ENCODE data around the gene KCNH8. TPM values are rescaled to one million over a fixed set of nuclear protein-coding genes. Genes with fewer than 3 reads are reported as not detected.

Gene KCNH8
- total and polyA plus RNA-seq, 4 donors = 0.02 to 0.08 (median 0.05) TPM; not detected in 1

GRCh38 chr3:19342389-19342788 lies 194.1 kb downstream of the KCNH8 start:
- TF ChIP-seq MAX (IDR thresholded peaks at IDR 0.05) = no peak
- TF ChIP-seq NR2F2 (IDR thresholded peaks at IDR 0.05) = no peak
- TF ChIP-seq GABPA (IDR thresholded peaks at IDR 0.05 in 1 of 2, conservative IDR thresholded peaks at IDR 0.05 in 1 of 2) = no peak
- TF ChIP-seq HNF4A (conservative IDR thresholded peaks at IDR 0.05) = no peak
- no peak for TF ChIP-seq HNF4G (IDR thresholded peaks at IDR 0.05)
- TF ChIP-seq TAF1 (conservative IDR thresholded peaks at IDR 0.05) = no peak
- TF ChIP-seq SP1 (IDR thresholded peaks at IDR 0.05) = no peak
- DNase-seq (ENCODE audit: low spot score) = no peak
- Histone ChIP-seq H3K27me3 (ENCODE audit: control insufficient read depth in 4 of 4, insufficient read depth in 4 of 4, low read length in 3 of 4) (no peaks in the 10 kb centered on the region), H3K4me1 (ENCODE audit: control insufficient read depth in 4 of 4, insufficient read depth in 4 of 4, low read length in 3 of 4) (no peaks in the 10 kb centered on the region), H3K36me3 (ENCODE audit: control insufficient read depth in 4 of 4, insufficient read depth in 3 of 4, low read depth in 1 of 4, low read length in 3 of 4) (no peaks in the 10 kb centered on the region), H3K9ac (ENCODE audit: low read depth in 1 of 2, low read length in 2 of 2) (no peak overlapping the region), H3K9me3 (ENCODE audit: control insufficient read depth in 4 of 4, low read length in 3 of 4) (no peaks in the 10 kb centered on the region), H3K27ac (ENCODE audit: low read depth in 1 of 2, low read length in 2 of 2) (no peak overlapping the region), H3K4me3 (ENCODE audit: low read depth in 1 of 3, low read length in 3 of 3) (no peak overlapping the region)
- WGBS = 77% methylated on average over 5 of the region's 5 CpGs

- 57% methylated on average over 1 of the region's 1 CpG for WGBS
- Histone ChIP-seq H3K9ac (ENCODE audit: low read depth in 1 of 2, low read length in 2 of 2) (no peak overlapping the region), H3K36me3 (ENCODE audit: control insufficient read depth in 4 of 4, insufficient read depth in 3 of 4, low read depth in 1 of 4, low read length in 3 of 4) (no peaks in the 10 kb centered on the region), H3K4me1 (ENCODE audit: control insufficient read depth in 4 of 4, insufficient read depth in 4 of 4, low read length in 3 of 4) (no peaks in the 10 kb centered on the region), H3K27ac (ENCODE audit: low read depth in 1 of 2, low read length in 2 of 2) (no peak overlapping the region), H3K4me3 (ENCODE audit: low read depth in 1 of 3, low read length in 3 of 3) (no peak overlapping the region), H3K9me3 (ENCODE audit: control insufficient read depth in 4 of 4, low read length in 3 of 4) (no peaks in the 10 kb centered on the region), H3K27me3 (ENCODE audit: control insufficient read depth in 4 of 4, insufficient read depth in 4 of 4, low read length in 3 of 4) (no peaks in the 10 kb centered on the region)
- DNase-seq (ENCODE audit: low spot score) = no peak
- TF ChIP-seq, protein P1, sequence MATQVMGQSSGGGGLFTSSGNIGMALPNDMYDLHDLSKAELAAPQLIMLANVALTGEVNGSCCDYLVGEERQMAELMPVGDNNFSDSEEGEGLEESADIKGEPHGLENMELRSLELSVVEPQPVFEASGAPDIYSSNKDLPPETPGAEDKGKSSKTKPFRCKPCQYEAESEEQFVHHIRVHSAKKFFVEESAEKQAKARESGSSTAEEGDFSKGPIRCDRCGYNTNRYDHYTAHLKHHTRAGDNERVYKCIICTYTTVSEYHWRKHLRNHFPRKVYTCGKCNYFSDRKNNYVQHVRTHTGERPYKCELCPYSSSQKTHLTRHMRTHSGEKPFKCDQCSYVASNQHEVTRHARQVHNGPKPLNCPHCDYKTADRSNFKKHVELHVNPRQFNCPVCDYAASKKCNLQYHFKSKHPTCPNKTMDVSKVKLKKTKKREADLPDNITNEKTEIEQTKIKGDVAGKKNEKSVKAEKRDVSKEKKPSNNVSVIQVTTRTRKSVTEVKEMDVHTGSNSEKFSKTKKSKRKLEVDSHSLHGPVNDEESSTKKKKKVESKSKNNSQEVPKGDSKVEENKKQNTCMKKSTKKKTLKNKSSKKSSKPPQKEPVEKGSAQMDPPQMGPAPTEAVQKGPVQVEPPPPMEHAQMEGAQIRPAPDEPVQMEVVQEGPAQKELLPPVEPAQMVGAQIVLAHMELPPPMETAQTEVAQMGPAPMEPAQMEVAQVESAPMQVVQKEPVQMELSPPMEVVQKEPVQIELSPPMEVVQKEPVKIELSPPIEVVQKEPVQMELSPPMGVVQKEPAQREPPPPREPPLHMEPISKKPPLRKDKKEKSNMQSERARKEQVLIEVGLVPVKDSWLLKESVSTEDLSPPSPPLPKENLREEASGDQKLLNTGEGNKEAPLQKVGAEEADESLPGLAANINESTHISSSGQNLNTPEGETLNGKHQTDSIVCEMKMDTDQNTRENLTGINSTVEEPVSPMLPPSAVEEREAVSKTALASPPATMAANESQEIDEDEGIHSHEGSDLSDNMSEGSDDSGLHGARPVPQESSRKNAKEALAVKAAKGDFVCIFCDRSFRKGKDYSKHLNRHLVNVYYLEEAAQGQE (IDR thresholded peaks at IDR 0.05) = no peak
- TF ChIP-seq RAD21 (IDR thresholded peaks at IDR 0.05) = no peak
- TF ChIP-seq MAX (IDR thresholded peaks at IDR 0.05) = no peak
- no peak for TF ChIP-seq HNF4G (IDR thresholded peaks at IDR 0.05)
- no peak for TF ChIP-seq EGR1 (IDR thresholded peaks at IDR 0.05; ENCODE audit: low read depth in 2 of 2)
- no peak for TF ChIP-seq JUND (IDR thresholded peaks at IDR 0.05)
These were observed 198.4 kb downstream of the KCNH8 start for GRCh38 chr3:19346759-19347158.

GRCh38 chr3:19347671-19348070 lies 199.4 kb downstream of the KCNH8 start:
- Histone ChIP-seq H3K4me1 (ENCODE audit: control insufficient read depth in 4 of 4, insufficient read depth in 4 of 4, low read length in 3 of 4) (no peaks in the 10 kb centered on the region), H3K27me3 (ENCODE audit: control insufficient read depth in 4 of 4, insufficient read depth in 4 of 4, low read length in 3 of 4) (no peaks in the 10 kb centered on the region), H3K9ac (ENCODE audit: low read depth in 1 of 2, low read length in 2 of 2) (no peak overlapping the region), H3K9me3 (ENCODE audit: control insufficient read depth in 4 of 4, low read length in 3 of 4) (no peaks in the 10 kb centered on the region), H3K4me3 (ENCODE audit: low read depth in 1 of 3, low read length in 3 of 3) (no peak overlapping the region), H3K36me3 (ENCODE audit: control insufficient read depth in 4 of 4, insufficient read depth in 3 of 4, low read depth in 1 of 4, low read length in 3 of 4) (no peaks in the 10 kb centered on the region), H3K27ac (ENCODE audit: low read depth in 1 of 2, low read length in 2 of 2) (no peak overlapping the region)
- no peak for DNase-seq (ENCODE audit: low spot score)
- WGBS = 42% methylated on average over 7 of the region's 7 CpGs
- TF ChIP-seq EGR1 (IDR thresholded peaks at IDR 0.05; ENCODE audit: low read depth in 2 of 2) = no peak
- TF ChIP-seq, protein P1 (IDR thresholded peaks at IDR 0.05) = no peak
- TF ChIP-seq TAF1 (conservative IDR thresholded peaks at IDR 0.05) = no peak
- TF ChIP-seq GABPA (IDR thresholded peaks at IDR 0.05 in 1 of 2, conservative IDR thresholded peaks at IDR 0.05 in 1 of 2) = no peak
- no peak for TF ChIP-seq SP1 (IDR thresholded peaks at IDR 0.05)
- no peak for TF ChIP-seq ZBTB33 (IDR thresholded peaks at IDR 0.05)
- TF ChIP-seq RXRA (IDR thresholded peaks at IDR 0.05) = no peak
- TF ChIP-seq FOXA2 (IDR thresholded peaks at IDR 0.05) = no peak
- no peak for TF ChIP-seq HNF4G (IDR thresholded peaks at IDR 0.05)
- no peak for TF ChIP-seq HNF4A (conservative IDR thresholded peaks at IDR 0.05)
- TF ChIP-seq JUND (IDR thresholded peaks at IDR 0.05) = no peak
- no peak for TF ChIP-seq NR2F2 (IDR thresholded peaks at IDR 0.05)
- TF ChIP-seq, protein P2, sequence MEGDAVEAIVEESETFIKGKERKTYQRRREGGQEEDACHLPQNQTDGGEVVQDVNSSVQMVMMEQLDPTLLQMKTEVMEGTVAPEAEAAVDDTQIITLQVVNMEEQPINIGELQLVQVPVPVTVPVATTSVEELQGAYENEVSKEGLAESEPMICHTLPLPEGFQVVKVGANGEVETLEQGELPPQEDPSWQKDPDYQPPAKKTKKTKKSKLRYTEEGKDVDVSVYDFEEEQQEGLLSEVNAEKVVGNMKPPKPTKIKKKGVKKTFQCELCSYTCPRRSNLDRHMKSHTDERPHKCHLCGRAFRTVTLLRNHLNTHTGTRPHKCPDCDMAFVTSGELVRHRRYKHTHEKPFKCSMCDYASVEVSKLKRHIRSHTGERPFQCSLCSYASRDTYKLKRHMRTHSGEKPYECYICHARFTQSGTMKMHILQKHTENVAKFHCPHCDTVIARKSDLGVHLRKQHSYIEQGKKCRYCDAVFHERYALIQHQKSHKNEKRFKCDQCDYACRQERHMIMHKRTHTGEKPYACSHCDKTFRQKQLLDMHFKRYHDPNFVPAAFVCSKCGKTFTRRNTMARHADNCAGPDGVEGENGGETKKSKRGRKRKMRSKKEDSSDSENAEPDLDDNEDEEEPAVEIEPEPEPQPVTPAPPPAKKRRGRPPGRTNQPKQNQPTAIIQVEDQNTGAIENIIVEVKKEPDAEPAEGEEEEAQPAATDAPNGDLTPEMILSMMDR (IDR thresholded peaks at IDR 0.05; ENCODE audit: low read depth, low read length, missing input control) = no peak
